Activated CD8-positive, alpha-beta memory T cell treated with anti-CD3 and anti-CD28 coated beads, Interleukin-2, amount 50 U/mL, for 1 hour (primary cell): ENCODE measurements around the gene PREP.

Experiments used
- DNase-seq: peaks from one replicate; pipeline ENCODE4 v3.0.0-alpha.2; 2020; ENCODE audit errors: extremely low read depth

Gene PREP

GRCh38 chr6:105308840-105309239, 94.0 kb downstream of the PREP start:
- no peak for DNase-seq

GRCh38 chr6:105305521-105305920, 97.4 kb downstream of the PREP start:
- DNase-seq: no peak

GRCh38 chr6:105304825-105305224, 98.1 kb downstream of the PREP start:
- no peak for DNase-seq

GRCh38 chr6:105304366-105304765, 98.5 kb downstream of the PREP start:
- DNase-seq: no peak

- no peak for DNase-seq
Observed at GRCh38 chr6:105302617-105303128, 100.2 kb downstream of the PREP start.

- no peak for DNase-seq
Observed at GRCh38 chr6:105301756-105302616, 100.9 kb downstream of the PREP start.

GRCh38 chr6:105301072-105301503, 101.8 kb downstream of the PREP start:
- DNase-seq: no peak

- DNase-seq: no peak
Observed at GRCh38 chr6:105300090-105300489, 102.8 kb downstream of the PREP start.

- no peak for DNase-seq
Observed at GRCh38 chr6:105294129-105294528, 108.8 kb downstream of the PREP start.

- DNase-seq: no peak
Observed at GRCh38 chr6:105292689-105293339, 110.1 kb downstream of the PREP start.

- no peak for DNase-seq
Observed at GRCh38 chr6:105291525-105291924, 111.4 kb downstream of the PREP start.

GRCh38 chr6:105282631-105283585, 120.0 kb downstream of the PREP start:
- no peak for DNase-seq

- no peak for DNase-seq
Observed at GRCh38 chr6:105280033-105280432, 122.8 kb downstream of the PREP start.

- DNase-seq: no peak
Observed at GRCh38 chr6:105279463-105279862, 123.4 kb downstream of the PREP start.

- no peak for DNase-seq
Observed at GRCh38 chr6:105278813-105279212, 124.1 kb downstream of the PREP start.

- no peak for DNase-seq
Observed at GRCh38 chr6:105278035-105278434, 124.8 kb downstream of the PREP start.

- DNase-seq: no peak
Observed at GRCh38 chr6:105276374-105276773, 126.5 kb downstream of the PREP start.

- no peak for DNase-seq
Observed at GRCh38 chr6:105275542-105275941, 127.3 kb downstream of the PREP start.

- no peak for DNase-seq
Observed at GRCh38 chr6:105274678-105275077, 128.2 kb downstream of the PREP start.

GRCh38 chr6:105273589-105273988, 129.3 kb downstream of the PREP start:
- no peak for DNase-seq

- no peak for DNase-seq
Observed at GRCh38 chr6:105272786-105273185, 130.1 kb downstream of the PREP start.

- DNase-seq: no peak
Observed at GRCh38 chr6:105270511-105270910, 132.4 kb downstream of the PREP start.
